Measurements from ENCODE around the gene ADD1. TPM values are rescaled to one million over a fixed set of nuclear protein-coding genes. Genes with fewer than 3 reads are reported as not detected.

ADD1 gene
- total and polyA plus RNA-seq, 2 donors (not counting 1 experiment from before 2014, with no cell fraction given), result 302 to 383 TPM

- H3K9me3 Mint-ChIP-seq (ENCODE audit: insufficient read depth), result no peaks in the 10 kb centered on the region
- Histone ChIP-seq H3K9ac (ENCODE audit: low read length) (no peak overlapping the region), H3K27ac (ENCODE audit: low read length in 2 of 2) (peak overlapping the region in 1 of 2 donors; percentile 29), H4K20me1 (ENCODE audit: control insufficient read depth, insufficient read depth, low read length, poor library complexity, severe bottlenecking) (peaks cover 64% of the 10 kb centered on the region), H3K27me3 (replicated peaks in 1 of 4; ENCODE audit: control extremely low read depth in 1 of 4, control insufficient read depth in 3 of 4, insufficient read depth in 4 of 4, low read length in 3 of 4) (no peaks in the 10 kb centered on the region), H3K79me2 (ENCODE audit: control insufficient read depth, insufficient read depth, low read length) (peaks cover 97% of the 10 kb centered on the region), H3K36me3 (replicated peaks in 1 of 2; ENCODE audit: control extremely low read depth in 1 of 2, control insufficient read depth in 1 of 2, extremely low read depth in 1 of 2, insufficient read depth in 2 of 2, low read length in 1 of 2) (peaks cover 0 to 26% of the 10 kb centered on the region in 2 experiments), H3K9me3 (ENCODE audit: control extremely low read depth in 1 of 3, control insufficient read depth in 2 of 3, insufficient read depth in 1 of 3, low read length in 2 of 3) (no peaks in the 10 kb centered on the region), H3K4me1 (ENCODE audit: control insufficient read depth in 2 of 2, insufficient read depth in 2 of 2, low read length in 2 of 2) (peaks cover 84 to 93% of the 10 kb centered on the region in 2 donors), H3K4me2 (replicated peaks; ENCODE audit: low read depth, low read length, poor library complexity, severe bottlenecking) (peak overlapping the region; percentile 95), H3K4me3 (ENCODE audit: control extremely low read depth in 1 of 5, extremely low read depth in 1 of 5, insufficient read depth in 1 of 5, low read depth in 2 of 5, low read length in 4 of 5) (no peak overlapping the region), H2AFZ (ENCODE audit: insufficient read depth, low read depth, low read length, poor library complexity, severe bottlenecking) (no peak overlapping the region)
- 56% methylated on average over 5 of the region's 7 CpGs for WGBS (ENCODE audit: insufficient coverage)
- ChIA-PET CTCF (no interaction called here), POLR2A (interaction anchor here (0.5 to 1.9 kb wide), 5 partner anchors 9 to 102 kb away, joined by 3 to 6 read pairs (median 4); no protein-coding TSS in a partner anchor)
- H3K27me3 Mint-ChIP-seq, result no peaks in the 10 kb centered on the region
- DNase-seq, result no peak
- peak overlapping the region; percentile 20 for H3K27ac Mint-ChIP-seq
- intact Hi-C loops (cut with micrococcal nuclease), result loop anchor here (5.0 kb wide), 1 partner anchor 42 kb away; no protein-coding TSS in a partner anchor
- TF ChIP-seq CTCF (IDR thresholded peaks at IDR 0.05) (no peak), EZH2 (IDR thresholded peaks at IDR 0.05; ENCODE audit: borderline replicate concordance, insufficient read depth, low read depth, low read length, poor library complexity, severe bottlenecking) (no peak)
- H3K4me1 Mint-ChIP-seq, result peaks cover 81% of the 10 kb centered on the region
- H3K4me3 Mint-ChIP-seq, result peak overlapping the region; percentile 7
- no peak for ATAC-seq (ENCODE audit: low read depth)
These were observed 28.9 kb upstream of the ADD1 start for GRCh38 chr4:2814627-2815270.

- Histone ChIP-seq H3K9me3 (ENCODE audit: control extremely low read depth in 1 of 3, control insufficient read depth in 2 of 3, insufficient read depth in 1 of 3, low read length in 2 of 3) (no peaks in the 10 kb centered on the region), H3K4me3 (ENCODE audit: control extremely low read depth in 1 of 5, extremely low read depth in 1 of 5, insufficient read depth in 1 of 5, low read depth in 2 of 5, low read length in 4 of 5) (no peak overlapping the region), H3K27ac (ENCODE audit: low read length in 2 of 2) (peak overlapping the region in 1 of 2 donors; percentile 4), H3K9ac (ENCODE audit: low read length) (no peak overlapping the region), H2AFZ (ENCODE audit: insufficient read depth, low read depth, low read length, poor library complexity, severe bottlenecking) (no peak overlapping the region), H3K4me2 (replicated peaks; ENCODE audit: low read depth, low read length, poor library complexity, severe bottlenecking) (peak overlapping the region; percentile 85), H4K20me1 (ENCODE audit: control insufficient read depth, insufficient read depth, low read length, poor library complexity, severe bottlenecking) (peaks cover 81% of the 10 kb centered on the region), H3K79me2 (ENCODE audit: control insufficient read depth, insufficient read depth, low read length) (peaks cover 97% of the 10 kb centered on the region), H3K27me3 (replicated peaks in 1 of 4; ENCODE audit: control extremely low read depth in 1 of 4, control insufficient read depth in 3 of 4, insufficient read depth in 4 of 4, low read length in 3 of 4) (no peaks in the 10 kb centered on the region), H3K4me1 (ENCODE audit: control insufficient read depth in 2 of 2, insufficient read depth in 2 of 2, low read length in 2 of 2) (peaks cover 69 to 83% of the 10 kb centered on the region in 2 donors), H3K36me3 (replicated peaks in 1 of 2; ENCODE audit: control extremely low read depth in 1 of 2, control insufficient read depth in 1 of 2, extremely low read depth in 1 of 2, insufficient read depth in 2 of 2, low read length in 1 of 2) (peaks cover 0 to 41% of the 10 kb centered on the region in 2 experiments)
- Mint-ChIP-seq H3K4me1 (peaks cover 71% of the 10 kb centered on the region), H3K4me3 (peak overlapping the region; percentile 69), H3K27ac (peak overlapping the region; percentile 69), H3K9me3 (ENCODE audit: insufficient read depth) (no peaks in the 10 kb centered on the region), H3K27me3 (no peaks in the 10 kb centered on the region)
- POLR2A ChIA-PET, result no interaction called here
- CTCF ChIA-PET, result no interaction called here
- TF ChIP-seq CTCF (IDR thresholded peaks at IDR 0.05) (no peak), EZH2 (IDR thresholded peaks at IDR 0.05; ENCODE audit: borderline replicate concordance, insufficient read depth, low read depth, low read length, poor library complexity, severe bottlenecking) (no peak)
- no peak for ATAC-seq (ENCODE audit: low read depth)
- no peak for DNase-seq
- intact Hi-C loops (cut with micrococcal nuclease), result no loop called here
- WGBS (ENCODE audit: insufficient coverage), result no CpG with 5 or more reads among the region's 1 CpG
These were observed 27.2 kb upstream of the ADD1 start for GRCh38 chr4:2816401-2816954.
